ENCODE measurements around the gene AKNAD1.

The AKNAD1 gene

DNA sequence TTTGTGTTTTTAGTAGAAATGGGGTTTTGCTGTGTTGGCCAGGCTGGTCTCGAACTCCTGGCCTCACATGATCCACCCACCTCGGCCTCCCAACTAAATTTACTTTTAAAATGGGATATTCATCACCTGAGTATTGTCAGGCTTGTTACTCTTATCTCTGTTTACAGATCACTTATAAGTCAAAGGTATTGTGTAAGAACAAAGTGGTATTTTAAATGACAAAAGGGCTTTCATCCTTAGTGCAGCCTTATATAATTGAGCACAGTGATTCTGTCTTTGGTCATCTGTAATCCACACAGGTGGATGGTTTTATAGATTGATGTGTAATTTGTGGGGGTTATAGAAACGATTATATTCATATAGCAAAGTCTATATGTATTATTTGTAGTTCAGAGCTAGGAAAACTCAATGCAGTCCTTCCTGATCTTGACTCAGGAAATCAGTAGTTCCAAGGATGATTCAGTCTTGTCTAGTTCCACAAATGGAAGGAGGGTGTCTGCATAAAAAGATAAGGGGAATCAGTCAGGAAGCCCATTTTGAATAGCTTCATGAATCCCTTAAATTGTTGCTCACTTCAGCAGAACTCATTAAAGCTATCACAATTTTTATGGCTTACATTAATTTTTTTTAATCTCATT is 75.8 kb downstream of the AKNAD1 start:
- Histone ChIP-seq H3K36me3 (peaks cover 21% of the 10 kb centered on the region), H3K27ac (no peak overlapping the region), H3K27me3 (ENCODE audit: insufficient read depth, low read depth, severe bottlenecking) (no peaks in the 10 kb centered on the region), H3K9me3 (ENCODE audit: severe bottlenecking) (peaks cover 12% of the 10 kb centered on the region), H3K4me3 (ENCODE audit: low read depth, low read length) (no peak overlapping the region)
- no peak for TF ChIP-seq CTCF (IDR thresholded peaks at IDR 0.05; ENCODE audit: low read depth, low read length)
- no peak for DNase-seq

DNA sequence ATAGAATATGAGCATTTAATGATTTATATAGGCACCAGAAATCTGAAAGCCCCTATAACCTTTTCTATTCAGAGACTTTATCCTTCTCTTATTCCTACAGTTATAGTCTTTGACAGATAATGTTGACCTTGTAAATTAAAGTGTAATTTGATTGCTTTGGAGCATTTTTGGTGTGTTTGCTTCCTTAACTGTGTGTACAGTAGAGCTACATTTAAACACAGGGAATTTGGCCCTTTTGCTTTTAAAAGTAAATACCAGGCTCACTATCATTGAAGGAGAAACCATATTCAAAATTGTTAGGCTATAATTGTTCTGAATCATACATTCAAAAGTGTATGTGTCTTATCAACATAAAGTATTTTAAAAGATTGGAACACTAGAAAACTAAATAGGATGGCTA is 77.4 kb downstream of the AKNAD1 start:
- TF ChIP-seq CTCF (IDR thresholded peaks at IDR 0.05; ENCODE audit: low read depth, low read length): no peak
- no peak overlapping the region for H3K4me3 ChIP-seq (ENCODE audit: low read depth, low read length)
- no peak for DNase-seq
- H3K9me3 ChIP-seq (ENCODE audit: severe bottlenecking): no peaks in the 10 kb centered on the region
- no peaks in the 10 kb centered on the region for H3K27me3 ChIP-seq (ENCODE audit: insufficient read depth, low read depth, severe bottlenecking)
- no peak overlapping the region for H3K27ac ChIP-seq
- peaks cover 13% of the 10 kb centered on the region for H3K36me3 ChIP-seq

DNA sequence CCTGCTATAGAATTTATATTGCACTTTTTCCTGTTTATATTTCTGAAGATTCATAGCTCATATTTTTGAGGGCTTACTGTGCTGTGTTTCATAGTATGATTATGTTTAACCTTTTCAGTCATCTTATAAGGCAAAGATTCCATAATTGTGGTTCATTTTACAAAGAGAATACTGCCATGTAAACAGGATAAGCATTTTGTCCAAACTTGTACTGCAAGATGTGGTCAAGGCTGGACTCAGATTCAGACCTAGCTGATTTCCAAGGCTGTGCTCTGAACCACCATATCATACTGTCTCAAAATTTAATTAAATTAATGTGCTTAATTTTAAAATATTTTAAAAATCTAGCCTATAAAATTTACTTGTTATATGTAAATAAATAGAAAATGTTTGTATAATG is 79.1 kb downstream of the AKNAD1 start:
- no peaks in the 10 kb centered on the region for H3K9me3 ChIP-seq (ENCODE audit: severe bottlenecking)
- H3K36me3 ChIP-seq: peaks cover 20% of the 10 kb centered on the region
- no peaks in the 10 kb centered on the region for H3K27me3 ChIP-seq (ENCODE audit: insufficient read depth, low read depth, severe bottlenecking)
- H3K4me3 ChIP-seq (ENCODE audit: low read depth, low read length): no peak overlapping the region
- no peak for DNase-seq
- TF ChIP-seq CTCF (IDR thresholded peaks at IDR 0.05; ENCODE audit: low read depth, low read length): no peak
- no peak overlapping the region for H3K27ac ChIP-seq

DNA sequence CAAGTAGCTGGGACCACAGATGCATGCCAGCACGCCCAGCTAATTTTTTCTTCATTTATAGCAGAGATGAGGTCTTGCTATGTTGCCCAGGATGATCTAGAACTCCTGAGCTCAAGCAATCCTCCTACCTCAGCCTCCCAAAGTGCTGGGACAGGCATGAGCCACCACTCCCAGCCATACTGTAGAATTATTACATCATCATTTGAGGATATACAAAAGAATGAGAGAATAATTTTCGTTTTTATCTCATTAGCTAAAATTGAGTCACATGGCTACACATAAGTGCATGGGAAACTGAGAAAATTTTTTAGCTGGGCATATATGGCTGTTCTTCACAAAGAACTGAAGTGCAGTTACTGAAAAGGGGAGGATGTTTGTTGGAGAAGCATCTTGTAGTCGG is 89.2 kb downstream of the AKNAD1 start:
- Histone ChIP-seq H3K27me3 (ENCODE audit: insufficient read depth, low read depth, severe bottlenecking) (no peaks in the 10 kb centered on the region), H3K36me3 (peaks cover 5% of the 10 kb centered on the region; the same call in 1 of the 2 replicates), H3K9me3 (ENCODE audit: severe bottlenecking) (no peaks in the 10 kb centered on the region), H3K4me3 (ENCODE audit: low read depth, low read length) (no peak overlapping the region), H3K27ac (no peak overlapping the region)
- TF ChIP-seq CTCF (IDR thresholded peaks at IDR 0.05; ENCODE audit: low read depth, low read length): no peak
- no peak for DNase-seq

- no peak for TF ChIP-seq CTCF (IDR thresholded peaks at IDR 0.05; ENCODE audit: low read depth, low read length)
- no peaks in the 10 kb centered on the region for H3K27me3 ChIP-seq (ENCODE audit: insufficient read depth, low read depth, severe bottlenecking)
- no peak overlapping the region for H3K4me3 ChIP-seq (ENCODE audit: low read depth, low read length)
- no peak overlapping the region for H3K27ac ChIP-seq
- H3K9me3 ChIP-seq (ENCODE audit: severe bottlenecking): no peaks in the 10 kb centered on the region
- H3K36me3 ChIP-seq: peaks cover 7% of the 10 kb centered on the region; the same call in 1 of the 2 replicates
- DNase-seq: no peak
These were observed 89.8 kb downstream of the AKNAD1 start for GRCh38 chr1:108767115-108767514.

All from WERI-Rb-1 (cell line).